B cell (primary cell): ENCODE results near the gene EFNB3. TPM values are rescaled to one million over a fixed set of nuclear protein-coding genes. Genes with fewer than 3 reads are reported as not detected.

ENCODE experiments used
- ATAC-seq: fragments of 200-7000 bp; cut with Tn5 transposase; one replicate; pipeline ENCODE4 v1.10.0; 2021; ENCODE audit warnings: low read depth, mild to moderate bottlenecking, moderate number of reproducible peaks, moderate library complexity
- CTCF ChIA-PET: fragments of 350-600 bp; sonication (Branson Sonifier 250); formaldehyde crosslinking; loops from one replicate; lab custom pipeline; 2021; ENCODE audit warnings: antibody characterized with exemption, inconsistent platforms; lab: Charles Lee
- POLR2A ChIA-PET: fragments of 350-600 bp; sonication (Branson Sonifier 250); formaldehyde crosslinking; loops from one replicate; lab custom pipeline; 2021; ENCODE audit warnings: antibody characterized with exemption; lab: Charles Lee
- DNase-seq: peaks from one replicate; pipeline ENCODE4 v3.0.0; 2013
- H2AFZ ChIP-seq: 2 replicates; pipeline ENCODE4 v1.6.1; 2012; ENCODE audit warnings: mild to moderate bottlenecking, low read depth, low read length; ENCODE audit not compliant: insufficient read depth, poor library complexity, severe bottlenecking
- H3K27ac ChIP-seq, 2 donors: 1 replicate in 1 of 2; 2 replicates in 1 of 2; pipeline ENCODE4 v1.5.1; 2012 to 2013; ENCODE audit warnings: low read length in 2 of 2, mild to moderate bottlenecking in 2 of 2, moderate library complexity in 1 of 2
- H3K27me3 ChIP-seq, 4 experiments: fragments of 200-600 bp in 1 of 4; sonication (generic) in 1 of 4; replicated peaks in 1 of 4; 1 replicate in 2 of 4; 2 replicates in 2 of 4; pipeline versions ENCODE4 v1.6.1 to v1.7.0; 2013 to 2016; ENCODE audit warnings: low read length in 3 of 4, mild to moderate bottlenecking in 2 of 4, mixed read lengths in 1 of 4, moderate library complexity in 1 of 4; ENCODE audit not compliant: insufficient read depth in 4 of 4, control insufficient read depth in 3 of 4; ENCODE audit errors: control extremely low read depth in 1 of 4
- H3K36me3 ChIP-seq, 2 experiments: replicated peaks in 1 of 2; 1 replicate in 1 of 2; 2 replicates in 1 of 2; pipeline versions ENCODE4 v1.6.1 to v1.7.1; 2013; ENCODE audit warnings: low read length in 1 of 2; ENCODE audit not compliant: insufficient read depth in 2 of 2, control insufficient read depth in 1 of 2; ENCODE audit errors: control extremely low read depth in 1 of 2, extremely low read depth in 1 of 2
- H3K4me1 ChIP-seq, 2 donors: fragments of 200-600 bp in 1 of 2; sonication (generic) in 1 of 2; 1 replicate in 1 of 2; 2 replicates in 1 of 2; pipeline versions ENCODE4 v1.5.1 to v1.6.1; 2013 to 2017; ENCODE audit warnings: low read length in 2 of 2; ENCODE audit not compliant: control insufficient read depth in 2 of 2, insufficient read depth in 2 of 2
- H3K4me2 ChIP-seq: replicated peaks from 2 replicates; pipeline ENCODE3; 2012; ENCODE audit warnings: mild to moderate bottlenecking, low read depth, low read length; ENCODE audit not compliant: poor library complexity, severe bottlenecking
- H3K4me3 ChIP-seq, 5 experiments: fragments of 200-600 bp in 1 of 5; sonication (generic) in 1 of 5; 1 replicate in 3 of 5; 2 replicates in 2 of 5; pipeline versions ENCODE4 v1.5.1 to v1.7.0; 2011 to 2016; ENCODE audit warnings: low read length in 4 of 5, mild to moderate bottlenecking in 4 of 5, low read depth in 2 of 5, control low read depth in 1 of 5, moderate library complexity in 1 of 5; ENCODE audit not compliant: insufficient read depth in 1 of 5; ENCODE audit errors: control extremely low read depth in 1 of 5, extremely low read depth in 1 of 5
- H3K79me2 ChIP-seq: fragments of 200-600 bp; sonication (generic); one replicate; pipeline ENCODE4 v1.6.0; 2016; ENCODE audit warnings: low read length; ENCODE audit not compliant: control insufficient read depth, insufficient read depth
- H3K9ac ChIP-seq: fragments of 200-600 bp; sonication (generic); 2 replicates; pipeline ENCODE4 v1.6.1; 2017; ENCODE audit warnings: mild to moderate bottlenecking, low read length, moderate library complexity
- H3K9me3 ChIP-seq, 3 donors: one replicate each; pipeline versions ENCODE4 v1.6.1 to v1.7.1; 2013; ENCODE audit warnings: low read length in 2 of 3; ENCODE audit not compliant: control insufficient read depth in 2 of 3, insufficient read depth in 1 of 3; ENCODE audit errors: control extremely low read depth in 1 of 3
- H4K20me1 ChIP-seq: 2 replicates; pipeline ENCODE4 v1.6.0; 2012; ENCODE audit warnings: mild to moderate bottlenecking, low read length; ENCODE audit not compliant: insufficient read depth, control insufficient read depth, poor library complexity, severe bottlenecking
- H3K27ac Mint-ChIP-seq: one replicate; pipeline ENCODE4 v1.8.0; 2021; ENCODE audit warnings: mixed read lengths
- H3K27me3 Mint-ChIP-seq: one replicate; pipeline ENCODE4 v1.8.0; 2021; ENCODE audit warnings: mixed read lengths
- H3K4me1 Mint-ChIP-seq: one replicate; pipeline ENCODE4 v1.8.0; 2021; ENCODE audit warnings: mixed read lengths
- H3K4me3 Mint-ChIP-seq: one replicate; pipeline ENCODE4 v1.8.0; 2021; ENCODE audit warnings: mixed read lengths
- H3K9me3 Mint-ChIP-seq: one replicate; pipeline ENCODE4 v1.8.0; 2022; ENCODE audit warnings: mixed read lengths; ENCODE audit not compliant: insufficient read depth
- EZH2 ChIP-seq: IDR thresholded peaks from 2 replicates; pipeline ENCODE4 v1.6.1; 2012; ENCODE audit warnings: borderline replicate concordance, low read depth, mild to moderate bottlenecking, moderate library complexity, low read length; ENCODE audit not compliant: insufficient read depth, poor library complexity, severe bottlenecking
- WGBS: methylation state at CpG from one replicate; pipeline ENCODE4 v1.1.5; 2013; ENCODE audit warnings: missing lambda C conversion rate; ENCODE audit not compliant: insufficient coverage; 5-methylcytosine and 5-hydroxymethylcytosine counted together
- intact Hi-C: fragments of 100-400 bp; cut with micrococcal nuclease; formaldehyde crosslinking; loops from one replicate; pipeline ENCODE4 v1.10.0; 2022
- polyA plus RNA-seq: library from polyadenylated mRNA; depleted of rRNA; stranded (reverse); fragments of >200 nt; gene quantifications from 2 replicates; pipeline ENCODE4 v1.2.3, GENCODE V29; 2012
- total RNA-seq, 2 donors: library from RNA; stranded (reverse); fragments of 120-200 nt in 1 of 2; gene quantifications; 1 replicate in 1 of 2; 2 replicates in 1 of 2; pipeline versions ENCODE4 v1.2.3 to v1.2.4, GENCODE V29; 2013 to 2022
- TF ChIP-seq, protein P1 (sequence below): fragments of 200-600 bp; IDR thresholded peaks from one replicate; pipeline ENCODE4 v1.8.0; 2022; ENCODE audit warnings: antibody characterized with exemption, mild to moderate bottlenecking

The EFNB3 gene
- total and polyA plus RNA-seq, 2 donors (not counting 1 experiment from before 2014, with no cell fraction given), result not detected

- H3K4me2 ChIP-seq, result no peak overlapping the region
- TF ChIP-seq EZH2, result no peak
- TF ChIP-seq, protein P1, sequence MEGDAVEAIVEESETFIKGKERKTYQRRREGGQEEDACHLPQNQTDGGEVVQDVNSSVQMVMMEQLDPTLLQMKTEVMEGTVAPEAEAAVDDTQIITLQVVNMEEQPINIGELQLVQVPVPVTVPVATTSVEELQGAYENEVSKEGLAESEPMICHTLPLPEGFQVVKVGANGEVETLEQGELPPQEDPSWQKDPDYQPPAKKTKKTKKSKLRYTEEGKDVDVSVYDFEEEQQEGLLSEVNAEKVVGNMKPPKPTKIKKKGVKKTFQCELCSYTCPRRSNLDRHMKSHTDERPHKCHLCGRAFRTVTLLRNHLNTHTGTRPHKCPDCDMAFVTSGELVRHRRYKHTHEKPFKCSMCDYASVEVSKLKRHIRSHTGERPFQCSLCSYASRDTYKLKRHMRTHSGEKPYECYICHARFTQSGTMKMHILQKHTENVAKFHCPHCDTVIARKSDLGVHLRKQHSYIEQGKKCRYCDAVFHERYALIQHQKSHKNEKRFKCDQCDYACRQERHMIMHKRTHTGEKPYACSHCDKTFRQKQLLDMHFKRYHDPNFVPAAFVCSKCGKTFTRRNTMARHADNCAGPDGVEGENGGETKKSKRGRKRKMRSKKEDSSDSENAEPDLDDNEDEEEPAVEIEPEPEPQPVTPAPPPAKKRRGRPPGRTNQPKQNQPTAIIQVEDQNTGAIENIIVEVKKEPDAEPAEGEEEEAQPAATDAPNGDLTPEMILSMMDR, result no peak
- ChIA-PET CTCF (interaction anchor here (1.0 to 1.6 kb wide), 2 partner anchors 18 to 308 kb away, joined by 3 read pairs; no protein-coding TSS in a partner anchor), POLR2A (no interaction called here)
- H3K79me2 ChIP-seq, result no peaks in the 10 kb centered on the region
- no peaks in the 10 kb centered on the region for H3K36me3 ChIP-seq
- WGBS, result no CpG with 5 or more reads among the region's 10 CpGs
- no peak overlapping the region for H3K4me3 ChIP-seq
- H3K4me3 Mint-ChIP-seq, result no peak overlapping the region
- H3K9ac ChIP-seq, result no peak overlapping the region
- peaks cover 0 to 4% (median 0%) of the 10 kb centered on the region in 4 experiments for H3K27me3 ChIP-seq
- H3K4me1 Mint-ChIP-seq, result no peaks in the 10 kb centered on the region
- peaks cover 25% of the 10 kb centered on the region for H3K27me3 Mint-ChIP-seq
- no peak overlapping the region for H3K27ac ChIP-seq
- DNase-seq (no peak), ATAC-seq (no peak)
- H3K4me1 ChIP-seq, result no peaks in the 10 kb centered on the region
- intact Hi-C loops, result loop anchor here (10.0 kb wide), 1 partner anchor 137 kb away; the partner anchor contains the start of gene CHD3
- no peak overlapping the region for H2AFZ ChIP-seq
- H4K20me1 ChIP-seq, result no peaks in the 10 kb centered on the region
- H3K9me3 ChIP-seq, result peaks cover 0 to 3% (median 0%) of the 10 kb centered on the region in 3 donors
- peaks cover 3% of the 10 kb centered on the region for H3K9me3 Mint-ChIP-seq
- H3K27ac Mint-ChIP-seq, result no peak overlapping the region
These were observed 43.2 kb downstream of the EFNB3 start for GRCh38 chr17:7748076-7748775.

DNA sequence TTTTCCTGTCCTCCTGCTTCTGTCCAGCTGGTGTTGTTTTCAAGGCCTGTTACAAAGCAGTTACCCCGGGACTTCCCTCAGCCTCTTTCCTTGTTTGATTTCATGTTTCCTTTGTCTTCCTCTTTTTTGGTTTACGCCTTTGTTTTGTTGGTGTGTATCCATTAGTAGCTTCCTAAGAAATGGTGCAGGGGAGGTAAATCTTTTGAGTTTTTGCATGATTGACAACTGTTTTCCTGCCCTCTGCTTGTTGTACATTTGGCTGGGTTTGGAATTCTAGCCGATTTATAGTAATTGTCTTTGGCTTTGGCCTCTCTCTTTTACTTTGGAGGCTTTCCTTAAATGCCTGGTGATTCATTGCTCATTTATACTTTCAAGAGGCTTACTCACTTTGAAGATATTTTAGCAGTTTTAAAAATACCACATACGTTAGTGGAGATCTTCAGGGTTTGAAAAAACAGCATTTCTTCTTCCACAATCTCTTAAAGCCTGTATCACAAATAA, 45.4 kb downstream of the EFNB3 start:
- no peaks in the 10 kb centered on the region for H3K36me3 ChIP-seq
- no peak for ATAC-seq
- H3K9me3 ChIP-seq, result peaks cover 0 to 3% (median 0%) of the 10 kb centered on the region in 3 donors
- no peaks in the 10 kb centered on the region for H4K20me1 ChIP-seq
- POLR2A ChIA-PET, result no interaction called here
- H3K4me3 Mint-ChIP-seq, result no peak overlapping the region
- 83% methylated on average over 1 of the region's 4 CpGs for WGBS
- DNase-seq, result no peak
- H2AFZ ChIP-seq, result no peak overlapping the region
- no peak overlapping the region for H3K4me2 ChIP-seq
- H3K4me1 ChIP-seq, result no peaks in the 10 kb centered on the region
- TF ChIP-seq, protein P1, result no peak
- TF ChIP-seq EZH2, result no peak
- H3K27ac ChIP-seq, result no peak overlapping the region
- H3K79me2 ChIP-seq, result no peaks in the 10 kb centered on the region
- no peaks in the 10 kb centered on the region for H3K4me1 Mint-ChIP-seq
- H3K27me3 Mint-ChIP-seq, result peaks cover 35% of the 10 kb centered on the region
- no peak overlapping the region for H3K27ac Mint-ChIP-seq
- intact Hi-C loops, result no loop called here
- peaks cover 3% of the 10 kb centered on the region for H3K9me3 Mint-ChIP-seq
- no peak overlapping the region for H3K4me3 ChIP-seq
- CTCF ChIA-PET, result no interaction called here
- H3K27me3 ChIP-seq, result peaks cover 0 to 5% (median 0%) of the 10 kb centered on the region in 4 experiments
- H3K9ac ChIP-seq, result no peak overlapping the region
